ENCODE results near the gene GART.

Gene GART

GRCh38 chr21:33572350-33572749 is 30.4 kb upstream of the GART start:
- no peak for TF ChIP-seq CTCF (IDR thresholded peaks at IDR 0.05)

- TF ChIP-seq CTCF (IDR thresholded peaks at IDR 0.05) = no peak
Measured at GRCh38 chr21:33569991-33570390, 28.1 kb upstream of the GART start.

- no peak for TF ChIP-seq CTCF (IDR thresholded peaks at IDR 0.05)
Measured at GRCh38 chr21:33568448-33568847, 26.5 kb upstream of the GART start.

- no peak for TF ChIP-seq CTCF (IDR thresholded peaks at IDR 0.05)
Measured at GRCh38 chr21:33567914-33568313, 26.0 kb upstream of the GART start.

- TF ChIP-seq CTCF (IDR thresholded peaks at IDR 0.05) = no peak
Measured at GRCh38 chr21:33566514-33566913, 24.6 kb upstream of the GART start.

GRCh38 chr21:33562389-33562788 is 20.5 kb upstream of the GART start:
- TF ChIP-seq CTCF (IDR thresholded peaks at IDR 0.05) = no peak

- no peak for TF ChIP-seq CTCF (IDR thresholded peaks at IDR 0.05)
Measured at GRCh38 chr21:33561373-33561772, 19.5 kb upstream of the GART start.

GRCh38 chr21:33560965-33561364 is 19.0 kb upstream of the GART start:
- TF ChIP-seq CTCF (IDR thresholded peaks at IDR 0.05) = no peak
